ENCODE results near the gene HSD3B7.

DNA sequence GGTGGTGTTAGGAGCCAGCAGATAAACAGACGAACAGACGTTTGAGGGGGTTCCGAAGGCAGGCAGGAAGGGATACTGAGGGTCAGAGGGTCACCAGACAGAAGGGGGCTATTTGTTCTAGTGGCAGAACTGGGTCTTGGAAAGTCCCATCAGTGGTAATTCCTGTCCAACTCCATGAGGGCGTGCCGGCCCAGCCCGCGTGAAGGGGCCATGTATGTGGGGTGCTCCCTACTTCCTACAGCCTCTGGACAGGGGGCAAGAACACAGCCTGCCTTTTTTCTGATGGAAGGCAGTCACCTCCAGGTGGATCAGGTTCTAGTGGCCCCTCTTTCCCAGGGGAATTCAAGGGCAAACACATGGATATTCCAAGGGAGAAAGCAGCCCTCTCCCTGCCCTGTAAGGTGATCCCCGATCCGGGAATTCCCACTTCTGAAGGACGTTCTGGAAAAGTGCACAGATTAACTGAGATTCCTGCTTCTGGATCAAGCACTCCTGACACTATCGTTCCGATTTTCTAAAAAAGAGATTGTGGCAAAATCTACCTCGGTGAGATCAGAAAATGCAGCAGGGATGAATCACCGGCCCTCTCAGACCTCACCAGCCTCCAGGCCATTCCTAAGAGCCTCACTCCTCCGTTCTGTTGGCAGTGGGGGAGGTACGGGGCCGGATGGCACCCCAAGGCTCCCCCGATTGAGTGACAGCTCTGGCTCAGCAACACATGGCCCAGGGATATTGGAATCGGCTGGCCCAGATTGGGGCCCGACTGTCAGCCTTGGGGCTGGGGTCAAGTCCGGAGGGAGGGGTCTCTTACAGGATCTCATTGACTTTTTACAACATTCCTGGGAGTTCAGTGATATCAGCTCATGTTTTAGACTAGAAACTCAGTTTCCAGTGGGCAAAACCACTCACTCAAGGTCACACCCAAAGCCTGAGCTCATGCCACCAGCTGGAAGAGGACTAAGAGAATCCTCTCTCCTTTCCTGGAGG lies 13.0 kb downstream of the HSD3B7 start:
- TF ChIP-seq CTCF (IDR thresholded peaks at IDR 0.05) (no peak), POLR2A (IDR thresholded peaks at IDR 0.05) (no peak)
